ENCODE results near the gene SPON2.

SPON2 gene

DNA sequence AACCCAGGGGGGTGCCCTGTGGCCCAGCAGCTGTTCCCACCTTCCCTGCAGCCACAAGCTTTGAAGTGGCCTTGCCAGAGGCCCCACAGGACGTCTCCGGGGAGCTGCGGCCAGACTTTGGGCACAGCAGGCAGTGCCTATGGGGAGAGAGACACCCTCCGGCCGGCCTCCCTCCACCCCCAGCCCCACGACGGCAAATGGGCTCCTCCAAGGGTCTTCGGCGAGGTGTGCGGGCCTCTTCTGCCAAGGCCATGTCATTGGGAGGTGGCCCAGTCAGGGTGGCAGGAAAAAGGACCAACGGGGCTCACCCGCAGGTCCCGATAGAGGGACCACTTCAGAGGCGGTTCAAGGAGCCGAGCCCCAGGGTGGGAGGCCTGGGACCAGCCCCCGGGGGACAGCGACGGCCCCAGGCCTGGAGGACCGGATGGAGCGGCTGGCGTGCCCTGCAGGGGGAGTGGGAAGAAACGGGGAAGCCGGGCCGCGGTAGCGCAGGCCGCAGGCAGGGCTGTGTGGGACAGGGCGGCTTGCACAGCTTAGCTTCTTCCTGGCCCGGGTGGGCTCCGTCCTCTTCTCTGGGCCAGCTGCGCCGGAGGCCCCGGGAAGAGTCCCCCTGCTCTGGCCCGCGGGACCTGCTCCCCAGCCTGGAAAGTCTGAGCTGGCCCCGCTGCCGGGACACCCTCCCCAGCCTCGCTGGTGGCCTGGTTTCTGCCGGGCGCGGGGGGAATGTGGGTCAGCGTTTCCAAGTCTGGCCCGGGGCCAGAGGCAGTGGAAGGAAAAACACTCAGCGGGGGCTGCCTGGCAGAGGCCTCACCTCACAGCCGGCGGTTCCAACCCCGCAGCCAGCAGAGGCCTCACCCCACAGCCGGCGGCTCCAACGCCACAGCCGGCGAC, 21.9 kb upstream of the SPON2 start:
- DNase-seq = no peak

GRCh38 chr4:1193206-1194009, 21.0 kb upstream of the SPON2 start:
- DNase-seq = no peak

DNA sequence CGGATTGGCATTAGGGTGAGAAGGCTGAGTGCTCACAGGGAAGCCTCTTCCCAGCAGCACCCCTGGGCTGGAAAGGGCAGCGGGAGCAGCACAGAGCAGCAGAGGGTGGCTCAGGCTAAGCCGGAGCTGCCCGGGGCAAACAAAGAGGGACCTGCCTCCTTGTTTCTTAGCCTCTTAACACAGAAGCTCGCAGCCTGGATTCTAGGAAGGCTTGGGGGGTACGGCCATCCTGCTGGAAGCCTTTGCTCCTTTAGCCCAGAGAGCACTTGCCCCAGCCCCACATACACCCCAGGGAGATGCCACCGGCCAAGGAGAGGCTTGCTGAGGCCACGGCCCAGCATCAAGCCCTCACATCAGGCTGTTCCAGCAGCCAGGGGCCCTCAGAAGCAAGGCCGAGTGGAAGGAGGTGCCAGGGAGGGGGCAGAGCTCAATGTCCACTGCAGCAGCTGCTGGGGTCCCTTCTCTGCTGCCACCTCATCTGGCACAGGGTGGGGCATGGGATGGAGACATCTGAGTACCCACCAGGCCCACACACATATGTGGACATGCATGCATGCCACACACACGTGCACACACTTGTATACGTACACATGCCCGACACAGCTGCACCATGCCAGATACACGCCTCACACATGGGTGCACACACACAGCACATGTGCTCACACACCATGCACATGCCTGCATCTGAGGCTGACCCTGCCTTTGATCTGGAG, 20.3 kb upstream of the SPON2 start:
- no peak for DNase-seq

- DNase-seq = no peak
Measured at GRCh38 chr4:1192091-1192492, 19.7 kb upstream of the SPON2 start.

DNA sequence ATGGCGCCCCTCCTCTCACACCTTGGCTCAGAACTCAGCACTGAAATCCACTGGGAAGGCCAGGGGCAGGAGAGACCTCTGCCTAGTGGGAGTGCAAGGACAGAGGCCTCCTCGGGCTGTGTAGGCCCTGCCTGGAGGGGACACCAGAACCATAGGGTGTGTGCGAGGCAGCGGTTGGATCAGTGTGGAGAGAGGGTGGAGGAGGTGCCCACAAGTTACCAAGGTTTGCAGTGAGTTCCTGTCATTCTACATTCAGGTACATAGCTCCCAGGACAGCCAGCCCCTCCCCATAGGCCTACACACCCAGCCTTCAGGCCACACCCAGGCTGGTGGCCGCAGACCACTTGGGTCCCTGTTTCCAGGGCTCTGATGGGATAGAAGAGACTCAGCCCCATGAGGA, 19.2 kb upstream of the SPON2 start:
- no peak for DNase-seq

DNA sequence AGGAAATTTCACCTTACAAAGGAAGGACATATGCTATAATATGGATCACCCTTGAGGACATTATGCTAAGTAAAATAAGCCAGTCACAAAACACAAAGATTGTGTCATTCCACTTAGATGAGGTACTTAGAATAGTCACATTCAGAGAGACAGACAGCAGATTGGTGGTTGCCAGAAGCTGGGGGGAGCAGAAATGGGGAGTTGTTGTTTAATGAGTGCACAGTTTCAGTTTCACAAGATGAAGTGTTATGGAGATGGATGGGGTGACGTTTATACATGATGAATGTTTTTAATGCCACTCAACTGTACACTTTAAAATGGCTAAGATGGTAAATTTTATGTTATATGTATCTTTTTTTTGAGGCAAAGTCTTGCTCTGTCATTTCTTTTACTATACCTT, 14.8 kb upstream of the SPON2 start:
- DNase-seq = no peak

- DNase-seq = no peak
Measured at GRCh38 chr4:1183985-1184773, 11.8 kb upstream of the SPON2 start.

GRCh38 chr4:1182313-1182712, 9.9 kb upstream of the SPON2 start:
- no peak for DNase-seq

DNA sequence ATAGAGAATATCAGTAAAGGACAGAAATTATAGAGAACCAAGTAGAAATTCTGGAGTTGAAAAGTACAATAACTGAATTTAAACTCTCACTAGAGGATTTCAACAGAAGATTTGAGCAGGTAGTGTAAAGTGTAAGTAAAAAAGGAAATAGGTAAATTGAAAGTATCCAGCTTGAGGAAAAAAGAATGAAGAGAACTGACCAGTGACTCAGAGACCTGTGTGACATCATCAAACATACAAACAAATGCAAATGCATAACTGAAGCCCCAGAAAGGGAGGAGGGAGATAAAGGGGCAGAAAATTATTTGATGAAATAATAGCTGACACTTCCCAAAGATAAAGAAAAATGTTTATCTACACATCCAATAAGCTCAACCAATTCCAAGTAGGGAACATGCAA, 8.3 kb upstream of the SPON2 start:
- DNase-seq = no peak

- no peak for DNase-seq
Measured at GRCh38 chr4:1179976-1180375, 7.6 kb upstream of the SPON2 start.

DNA sequence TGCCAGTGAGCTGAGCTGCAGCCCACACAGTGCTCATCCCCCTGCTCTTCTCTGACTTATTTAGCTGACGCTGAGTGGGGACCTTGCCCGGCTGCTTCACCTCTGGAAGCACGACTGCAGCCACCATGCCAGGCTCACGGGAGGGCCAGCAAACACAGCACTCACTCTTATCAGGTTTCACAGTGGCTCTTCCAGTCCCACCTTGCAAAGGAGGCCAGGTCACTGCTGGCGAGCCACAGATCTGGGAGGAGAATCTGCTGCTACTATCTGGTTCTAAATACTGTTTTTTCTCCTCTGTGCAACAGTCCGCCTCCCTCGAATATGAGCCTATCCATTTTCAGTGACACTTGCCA, 6.7 kb upstream of the SPON2 start:
- DNase-seq = no peak

DNA sequence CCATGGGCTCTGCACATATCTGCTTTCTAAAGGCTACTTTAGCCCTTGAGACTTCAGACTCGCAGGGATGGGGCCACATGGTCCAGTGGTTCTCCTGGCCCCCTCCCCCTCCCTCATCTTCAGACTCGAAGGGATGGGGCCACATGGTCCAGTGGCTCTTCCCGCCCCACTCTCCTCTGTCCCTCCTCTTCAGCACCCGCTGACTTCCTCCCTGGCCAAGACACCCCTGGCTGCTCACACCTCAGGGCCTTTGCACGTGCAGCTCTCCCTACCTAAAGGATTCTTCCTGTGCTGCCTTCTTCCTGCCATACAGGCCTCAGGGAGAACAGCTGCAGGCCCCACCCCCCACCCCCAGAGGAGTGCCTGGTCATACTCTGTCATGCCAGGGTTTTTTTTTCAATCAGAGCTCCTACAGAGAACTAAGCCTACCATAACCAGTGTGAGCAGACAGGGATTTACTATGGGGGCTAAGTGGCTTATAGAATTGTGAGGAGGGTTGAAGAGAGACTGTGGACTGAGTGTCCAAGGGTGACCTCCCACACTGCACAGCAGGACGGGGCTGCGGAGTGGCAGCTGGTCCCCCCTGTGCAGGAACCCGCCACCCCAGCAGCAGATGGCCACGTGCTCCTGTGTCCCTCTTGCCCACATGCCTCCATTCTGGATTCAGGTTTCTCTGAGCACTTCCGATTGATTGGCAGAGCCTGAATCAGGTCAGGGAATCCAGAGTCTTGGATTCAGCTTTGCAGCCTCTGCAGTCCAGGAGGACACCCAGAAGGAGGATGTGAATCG, 6.1 kb upstream of the SPON2 start:
- no peak for DNase-seq

GRCh38 chr4:1177274-1178141, 5.1 kb upstream of the SPON2 start:
- DNase-seq = no peak

DNA sequence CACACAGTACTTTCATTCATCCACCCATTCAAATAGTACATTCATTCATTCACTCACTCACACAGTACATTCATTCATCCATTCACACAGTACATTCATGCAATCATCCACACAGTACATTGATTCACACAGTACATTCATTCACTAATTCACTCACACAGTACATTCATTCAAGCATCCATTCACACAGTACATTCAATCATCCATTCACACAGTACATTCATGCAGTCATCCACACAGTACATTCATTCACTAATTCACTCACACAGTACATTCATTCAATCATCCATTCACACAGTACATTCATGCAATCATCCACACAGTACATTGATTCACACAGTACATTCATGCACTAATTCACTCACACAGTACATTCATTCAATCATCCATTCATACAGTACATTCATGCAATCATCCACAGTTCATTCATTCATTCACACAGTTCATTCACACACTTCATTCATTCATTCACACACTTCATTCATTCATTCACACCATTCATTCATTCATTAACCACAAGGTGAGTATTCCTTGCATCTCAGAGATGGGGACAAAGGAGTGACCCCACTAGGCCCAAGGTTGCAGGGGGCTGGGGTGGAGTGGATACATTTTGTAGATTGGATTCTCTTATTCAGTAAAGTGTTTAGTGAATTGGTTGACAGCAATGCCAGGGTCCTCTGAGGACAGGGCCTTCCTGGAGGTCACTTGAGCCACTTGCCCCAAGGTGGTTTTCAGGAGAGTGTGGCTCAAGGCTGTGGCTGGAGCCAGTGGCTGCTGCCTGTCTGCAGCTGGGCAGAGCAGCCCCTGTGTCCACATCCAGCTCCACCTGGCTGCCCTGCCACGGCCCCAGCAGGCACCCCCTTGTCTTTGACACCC, 4.3 kb upstream of the SPON2 start:
- DNase-seq = no peak

DNA sequence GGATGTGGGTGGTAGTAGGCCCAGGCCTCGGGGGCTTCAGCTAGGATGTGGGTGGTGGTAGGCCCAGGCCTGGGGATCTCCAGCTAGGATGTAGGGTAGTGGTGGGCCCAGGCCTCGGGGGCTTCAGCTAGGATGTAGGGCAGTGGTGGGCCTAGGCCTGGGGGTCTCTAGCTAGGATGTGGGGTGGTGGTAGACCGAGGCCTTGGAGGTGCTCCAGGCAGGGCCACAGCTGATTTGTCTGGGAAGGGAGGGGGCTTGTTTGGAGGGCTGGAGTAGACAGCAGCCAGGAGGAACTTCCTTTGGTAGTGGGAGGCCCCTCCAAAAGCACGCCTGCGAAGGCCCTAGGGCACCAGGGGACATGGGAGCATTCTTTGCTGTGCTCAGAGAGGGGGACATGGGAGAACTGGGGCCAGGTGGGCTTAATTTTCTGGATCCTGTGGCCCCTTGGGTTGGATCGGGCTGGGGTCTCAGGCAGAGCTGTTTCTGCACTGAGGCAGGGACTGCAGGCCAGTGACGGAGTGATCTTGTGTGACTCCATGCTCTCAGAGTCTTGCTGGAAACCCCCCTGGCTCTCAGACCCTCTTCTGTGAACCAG, 3.3 kb upstream of the SPON2 start:
- DNase-seq = no peak

- no peak for DNase-seq
Measured at GRCh38 chr4:1174941-1175634, 2.7 kb upstream of the SPON2 start.

- no peak for DNase-seq
Measured at GRCh38 chr4:1172971-1173757, 781 bp upstream of the SPON2 start.
